Cardiac muscle cell (in vitro differentiated cells and primary cell): ENCODE results near the gene CPD. TPM values are rescaled to one million over a fixed set of nuclear protein-coding genes. Genes with fewer than 3 reads are reported as not detected.
"Not testable (repeated sequence)": the region's sequence is repeated elsewhere in the genome, so short reads cannot be mapped to it uniquely, and the experiment has no call there.

Experiments
- DNase-seq, 2 donors: peaks; one replicate each; pipeline versions ENCODE4 v3.0.0 to v3.0.0-alpha.2; 2010 to 2017; ENCODE audit warnings: low read depth in 1 of 2, low spot score in 1 of 2
- H3K27ac ChIP-seq: fragments of 200-600 bp; sonication (generic); 2 replicates; pipeline ENCODE4 v1.5.1; 2016
- H3K27me3 ChIP-seq: fragments of 200-600 bp; sonication (generic); 2 replicates; pipeline ENCODE4 v1.6.0; 2016; ENCODE audit warnings: control low read depth
- H3K36me3 ChIP-seq: fragments of 200-600 bp; sonication (generic); 2 replicates; pipeline ENCODE4 v1.5.1; 2016; ENCODE audit warnings: control low read depth
- H3K4me1 ChIP-seq: fragments of 200-600 bp; sonication (generic); 2 replicates; pipeline ENCODE4 v1.8.1; 2017; ENCODE audit warnings: low read depth, mild to moderate bottlenecking, mixed run types
- H3K4me3 ChIP-seq: fragments of 200-600 bp; sonication (generic); 2 replicates; pipeline ENCODE4 v1.5.1; 2016; ENCODE audit warnings: mild to moderate bottlenecking
- H3K9me3 ChIP-seq: fragments of 200-600 bp; sonication (generic); 2 replicates; pipeline ENCODE4 v1.5.1; 2017; ENCODE audit warnings: low read depth, mild to moderate bottlenecking, control low read depth
- polyA plus RNA-seq: library from polyadenylated mRNA; unstranded; fragments of >200 nt; fragmentation: Nextera tagmentation; extraction: Ambion mirVana; gene quantifications from 2 replicates; pipeline ENCODE4 v1.2.1, GENCODE V29; 2016
- total RNA-seq: library from RNA; depleted of rRNA; stranded (reverse); fragments of >200 nt; gene quantifications from 2 replicates; pipeline ENCODE4 v1.2.3, GENCODE V29; 2016
- TF ChIP-seq, protein P1 (sequence below): IDR thresholded peaks from 2 replicates; pipeline ENCODE4 v1.5.1; 2012; ENCODE audit warnings: low read depth, mild to moderate bottlenecking, low read length

CPD gene
- total and polyA plus RNA-seq, 2 experiments from 2014 or later = 19.5 to 47.4 TPM

DNA sequence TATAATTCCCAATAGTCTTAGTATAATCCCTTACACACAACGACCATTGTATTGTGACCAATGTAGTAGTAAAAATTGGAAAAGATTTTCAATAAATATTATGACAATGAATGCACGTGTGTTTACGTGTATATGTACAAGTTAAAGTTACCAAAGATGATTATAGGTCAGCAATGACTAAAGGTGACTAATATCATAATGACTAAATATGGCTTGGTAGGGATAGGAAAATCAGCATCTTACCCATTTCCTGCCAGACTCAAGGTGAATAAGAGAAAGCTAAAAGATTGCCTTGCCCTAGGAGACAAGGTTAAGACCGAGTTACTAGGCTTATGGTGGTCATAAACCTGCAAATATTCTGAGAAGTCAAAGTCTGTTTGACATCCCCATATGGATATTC lies 34.4 kb downstream of the CPD start:
- Histone ChIP-seq H3K27me3 (no peaks in the 10 kb centered on the region), H3K9me3 (no peaks in the 10 kb centered on the region), H3K4me3 (no peak overlapping the region), H3K27ac (no peak overlapping the region), H3K4me1 (no peaks in the 10 kb centered on the region), H3K36me3 (no peaks in the 10 kb centered on the region)
- no peak for DNase-seq
- TF ChIP-seq, protein P1, sequence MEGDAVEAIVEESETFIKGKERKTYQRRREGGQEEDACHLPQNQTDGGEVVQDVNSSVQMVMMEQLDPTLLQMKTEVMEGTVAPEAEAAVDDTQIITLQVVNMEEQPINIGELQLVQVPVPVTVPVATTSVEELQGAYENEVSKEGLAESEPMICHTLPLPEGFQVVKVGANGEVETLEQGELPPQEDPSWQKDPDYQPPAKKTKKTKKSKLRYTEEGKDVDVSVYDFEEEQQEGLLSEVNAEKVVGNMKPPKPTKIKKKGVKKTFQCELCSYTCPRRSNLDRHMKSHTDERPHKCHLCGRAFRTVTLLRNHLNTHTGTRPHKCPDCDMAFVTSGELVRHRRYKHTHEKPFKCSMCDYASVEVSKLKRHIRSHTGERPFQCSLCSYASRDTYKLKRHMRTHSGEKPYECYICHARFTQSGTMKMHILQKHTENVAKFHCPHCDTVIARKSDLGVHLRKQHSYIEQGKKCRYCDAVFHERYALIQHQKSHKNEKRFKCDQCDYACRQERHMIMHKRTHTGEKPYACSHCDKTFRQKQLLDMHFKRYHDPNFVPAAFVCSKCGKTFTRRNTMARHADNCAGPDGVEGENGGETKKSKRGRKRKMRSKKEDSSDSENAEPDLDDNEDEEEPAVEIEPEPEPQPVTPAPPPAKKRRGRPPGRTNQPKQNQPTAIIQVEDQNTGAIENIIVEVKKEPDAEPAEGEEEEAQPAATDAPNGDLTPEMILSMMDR = no peak

DNA sequence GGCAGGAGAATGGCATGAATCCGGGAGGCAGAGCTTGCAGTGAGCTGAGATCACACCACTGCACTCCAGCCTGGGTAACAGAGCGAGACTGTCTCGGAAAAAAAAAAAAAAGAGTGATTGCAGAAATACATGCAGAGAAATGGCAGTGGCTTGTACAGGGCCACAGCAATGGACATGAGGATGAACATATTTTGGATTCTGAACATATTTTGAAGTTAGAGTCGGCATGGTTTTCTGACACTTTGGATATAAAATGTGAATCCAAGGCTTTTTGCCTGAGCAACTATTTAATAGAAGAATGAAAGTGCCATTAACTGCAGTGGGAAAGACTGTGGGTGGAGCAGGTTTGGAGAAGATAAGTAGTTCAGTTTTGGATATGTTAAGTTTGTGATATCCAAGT lies 35.8 kb downstream of the CPD start:
- TF ChIP-seq, protein P1 = no peak
- DNase-seq = no peak
- H3K4me3 ChIP-seq = no peak overlapping the region
- no peaks in the 10 kb centered on the region for H3K9me3 ChIP-seq
- H3K27me3 ChIP-seq = no peaks in the 10 kb centered on the region
- H3K27ac ChIP-seq = no peak overlapping the region
- no peaks in the 10 kb centered on the region for H3K36me3 ChIP-seq
- no peaks in the 10 kb centered on the region for H3K4me1 ChIP-seq

DNA sequence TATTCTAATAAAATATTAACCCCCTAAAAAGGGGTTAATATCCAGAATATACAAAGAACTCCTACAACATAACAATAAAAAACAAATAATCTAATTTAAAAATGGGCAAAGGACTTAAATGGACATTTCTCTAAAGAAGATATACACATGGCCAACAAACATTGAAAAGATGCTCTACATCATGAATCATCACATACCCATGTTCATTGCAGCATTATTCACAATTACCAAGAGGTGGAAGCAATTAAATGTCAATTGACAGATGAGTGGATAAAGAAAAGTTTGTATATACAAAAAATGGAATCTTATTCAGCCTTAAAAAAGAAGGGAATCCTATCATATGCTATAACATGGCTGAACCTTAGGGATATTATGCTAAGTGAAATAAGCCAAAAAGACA lies 36.8 kb downstream of the CPD start:
- Histone ChIP-seq H3K4me3 (no peak overlapping the region), H3K27ac (no peak overlapping the region), H3K27me3 (no peaks in the 10 kb centered on the region), H3K9me3 (no peaks in the 10 kb centered on the region), H3K36me3 (peaks cover 2% of the 10 kb centered on the region), H3K4me1 (no peaks in the 10 kb centered on the region)
- TF ChIP-seq, protein P1 = no peak
- DNase-seq = no peak

DNA sequence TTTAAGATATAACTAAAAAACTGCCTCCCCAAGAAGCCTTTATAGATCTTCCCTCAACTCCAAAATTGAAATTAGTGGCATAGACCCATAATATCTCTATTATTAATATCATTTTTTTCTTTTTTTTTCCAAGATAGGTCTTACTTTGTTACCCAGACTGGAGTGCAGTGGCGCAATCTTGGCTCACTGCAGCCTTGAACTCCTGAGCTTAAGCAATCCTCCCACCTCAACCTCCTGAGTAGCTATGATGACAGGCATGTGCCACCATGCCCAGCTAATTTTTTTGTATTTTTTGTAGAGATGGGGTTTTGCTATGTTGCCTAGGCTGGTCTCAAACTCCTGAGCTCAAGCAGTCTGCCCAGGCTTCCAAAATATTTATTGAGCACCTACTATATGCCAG lies 39.3 kb downstream of the CPD start:
- H3K4me3 ChIP-seq, H3K9me3 ChIP-seq, H3K27me3 ChIP-seq, H3K4me1 ChIP-seq, DNase-seq, H3K27ac ChIP-seq: not testable (repeated sequence)
- peaks cover 15% of the 10 kb centered on the region for H3K36me3 ChIP-seq

DNA sequence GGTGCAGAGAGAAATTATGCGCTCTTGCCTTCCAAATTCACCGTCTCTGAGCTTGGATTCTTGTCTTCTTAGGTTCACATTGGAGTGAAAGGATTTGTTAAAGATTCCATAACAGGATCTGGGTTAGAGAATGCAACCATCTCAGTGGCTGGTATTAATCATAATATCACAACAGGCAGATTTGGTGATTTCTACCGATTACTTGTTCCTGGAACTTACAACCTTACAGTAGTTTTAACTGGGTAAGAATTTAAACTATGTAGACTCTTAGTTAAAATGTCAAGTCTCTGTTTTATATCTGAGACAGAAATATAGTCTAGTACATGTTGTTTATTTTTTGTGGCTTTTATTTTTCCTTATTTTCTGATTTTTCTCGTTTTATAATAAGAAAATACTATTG lies 42.9 kb downstream of the CPD start:
- TF ChIP-seq, protein P1 = no peak
- no peaks in the 10 kb centered on the region for H3K9me3 ChIP-seq
- no peak for DNase-seq
- H3K4me3 ChIP-seq = no peak overlapping the region
- H3K27ac ChIP-seq = no peak overlapping the region
- no peaks in the 10 kb centered on the region for H3K27me3 ChIP-seq
- peaks cover 28% of the 10 kb centered on the region for H3K36me3 ChIP-seq
- peaks cover 4% of the 10 kb centered on the region for H3K4me1 ChIP-seq

DNA sequence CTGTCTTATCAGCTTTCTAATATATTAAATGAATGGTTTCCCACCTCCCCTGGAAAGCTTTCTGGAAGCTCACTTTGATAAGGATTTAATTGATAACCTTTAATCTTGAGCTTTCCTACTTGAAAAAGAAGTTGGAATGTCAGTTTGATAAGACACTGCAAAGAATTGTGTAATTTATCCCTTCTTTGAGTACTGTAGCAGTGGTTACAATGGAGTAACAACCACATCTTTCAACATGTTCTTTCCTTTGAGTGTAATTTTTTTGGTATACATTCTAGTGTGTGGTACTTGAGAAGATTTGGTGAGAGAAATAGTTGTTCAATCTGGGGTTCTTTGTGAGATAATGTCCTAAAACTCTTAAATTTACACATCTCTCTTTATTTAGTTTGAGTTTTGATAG lies 43.4 kb downstream of the CPD start:
- Histone ChIP-seq H3K36me3 (peaks cover 28% of the 10 kb centered on the region), H3K27ac (no peak overlapping the region), H3K9me3 (no peaks in the 10 kb centered on the region), H3K4me3 (no peak overlapping the region), H3K27me3 (no peaks in the 10 kb centered on the region), H3K4me1 (peaks cover 4% of the 10 kb centered on the region)
- DNase-seq = peak in 1 of 2 donors; percentile 60
- TF ChIP-seq, protein P1 = no peak
